HG03103 (cell line): ENCODE data around the gene SPON1.
"Not testable (repeated sequence)": the region's sequence is repeated elsewhere in the genome, so short reads cannot be mapped to it uniquely, and the experiment has no call there.

Source experiments
- ATAC-seq: cut with Tn5 transposase; IDR thresholded peaks from one replicate; pipeline ENCODE4 v1.9.1; 2021; ENCODE audit warnings: low read depth; ENCODE audit not compliant: unreplicated experiment

Gene SPON1

GRCh38 chr11:14029971-14030920, 67.7 kb downstream of the SPON1 start:
- ATAC-seq = no peak

GRCh38 chr11:14035526-14035925, 73.0 kb downstream of the SPON1 start:
- ATAC-seq = not testable (repeated sequence)

DNA sequence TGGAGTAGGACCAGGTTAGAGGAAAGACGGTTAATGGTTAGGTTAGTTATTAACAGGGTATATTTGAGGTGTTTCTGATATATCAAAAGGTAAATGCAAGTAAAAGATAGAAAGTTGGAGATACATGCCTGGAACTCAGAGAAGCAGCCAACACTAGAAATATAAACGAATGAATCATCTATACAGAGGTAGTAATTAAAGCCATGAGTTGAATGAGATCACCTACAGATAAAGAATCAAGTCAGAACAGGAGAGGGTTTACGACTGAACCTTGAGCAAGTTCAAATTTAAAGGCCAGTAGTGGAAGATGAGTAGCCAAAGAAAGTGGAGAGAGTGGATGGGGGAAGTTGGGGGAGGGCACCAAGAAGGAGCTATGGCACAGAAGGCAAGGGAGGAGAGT, 73.9 kb downstream of the SPON1 start:
- ATAC-seq = no peak

- ATAC-seq = no peak
These were observed 78.5 kb downstream of the SPON1 start for GRCh38 chr11:14041040-14041439.

GRCh38 chr11:14041565-14041964, 79.0 kb downstream of the SPON1 start:
- no peak for ATAC-seq

DNA sequence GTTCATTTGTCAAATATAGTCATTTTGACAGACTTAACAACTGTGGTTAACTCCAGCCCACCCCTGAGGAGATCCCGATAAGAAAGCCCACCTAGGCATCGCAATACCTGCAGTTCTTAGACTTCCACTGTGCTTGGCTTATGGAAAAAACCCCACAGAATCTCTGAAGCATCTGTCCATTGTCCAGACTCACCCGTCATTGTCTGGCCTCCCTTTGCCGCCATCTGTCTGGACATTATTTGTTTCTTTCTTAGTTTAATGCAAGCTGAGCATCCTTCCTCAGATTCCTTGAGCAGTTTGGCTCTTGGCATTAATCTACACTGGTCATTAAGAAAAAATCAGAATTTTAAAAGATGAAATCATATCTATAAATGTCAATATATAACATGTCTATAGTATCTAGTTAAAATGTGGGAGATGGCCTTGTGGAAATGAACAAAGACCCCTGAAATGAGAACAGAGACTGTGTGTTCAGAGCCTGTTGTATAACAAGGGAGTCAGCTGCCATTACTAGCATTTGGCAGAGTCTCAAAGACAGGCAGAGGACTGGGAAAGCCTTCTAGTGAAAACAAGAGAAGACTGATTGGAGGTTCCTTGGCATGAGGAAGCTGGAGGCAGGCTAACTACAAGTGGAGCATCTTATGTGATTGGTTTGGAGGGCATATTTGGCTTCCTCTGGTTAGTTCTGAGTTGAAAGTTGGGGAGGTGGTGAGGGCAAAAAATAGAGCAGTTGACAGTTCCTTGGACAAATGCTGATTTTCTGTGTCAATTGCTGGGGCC, 80.4 kb downstream of the SPON1 start:
- ATAC-seq = no peak

DNA sequence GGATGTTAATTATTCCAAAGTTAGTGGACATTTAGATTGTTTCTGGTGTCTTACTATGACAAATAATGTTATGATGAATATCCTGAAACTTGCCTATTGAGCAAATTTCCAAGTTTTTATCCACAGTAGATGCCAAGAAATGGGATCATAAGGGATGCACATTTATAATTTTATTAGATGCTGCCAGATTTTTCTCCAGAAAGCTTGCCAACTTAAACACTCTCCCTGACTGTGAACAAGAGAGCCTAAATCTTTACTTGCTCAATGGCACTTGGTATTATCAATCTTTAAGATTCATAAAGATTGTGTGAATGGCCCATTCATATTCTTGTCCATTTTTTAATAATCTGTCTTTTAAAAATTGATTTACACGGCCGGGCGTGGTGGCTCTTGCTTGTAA, 82.4 kb downstream of the SPON1 start:
- ATAC-seq = no peak

GRCh38 chr11:14045417-14045816, 82.9 kb downstream of the SPON1 start:
- ATAC-seq = no peak

- ATAC-seq = no peak
These were observed 89.7 kb downstream of the SPON1 start for GRCh38 chr11:14052198-14052597.

- ATAC-seq = no peak
These were observed 91.9 kb downstream of the SPON1 start for GRCh38 chr11:14054116-14055107.

GRCh38 chr11:14055936-14056335, 93.4 kb downstream of the SPON1 start:
- ATAC-seq = no peak

GRCh38 chr11:14058061-14058460, 95.5 kb downstream of the SPON1 start:
- ATAC-seq = no peak

DNA sequence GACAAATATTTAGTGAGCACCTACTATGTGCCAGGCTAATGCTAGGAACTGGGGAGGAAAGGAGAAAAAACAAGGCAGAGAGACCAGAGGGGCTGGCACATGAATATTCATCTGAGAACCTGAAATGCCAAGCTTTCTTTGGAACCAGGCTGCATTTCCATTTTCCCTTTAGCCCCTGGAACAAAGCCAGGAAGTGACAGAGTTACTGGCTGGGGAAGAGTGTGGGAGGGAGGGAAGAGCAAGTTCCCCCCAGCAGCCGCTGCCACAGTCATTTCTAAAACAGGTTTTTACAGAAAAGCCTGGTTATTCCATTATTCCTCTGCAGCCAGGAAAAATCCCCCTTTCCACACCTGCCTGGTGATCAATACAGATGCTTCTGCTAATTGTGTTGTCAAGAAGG, 97.0 kb downstream of the SPON1 start:
- no peak for ATAC-seq

GRCh38 chr11:14061721-14062120, 99.2 kb downstream of the SPON1 start:
- ATAC-seq = no peak

- no peak for ATAC-seq
These were observed 102.6 kb downstream of the SPON1 start for GRCh38 chr11:14065141-14065540.

DNA sequence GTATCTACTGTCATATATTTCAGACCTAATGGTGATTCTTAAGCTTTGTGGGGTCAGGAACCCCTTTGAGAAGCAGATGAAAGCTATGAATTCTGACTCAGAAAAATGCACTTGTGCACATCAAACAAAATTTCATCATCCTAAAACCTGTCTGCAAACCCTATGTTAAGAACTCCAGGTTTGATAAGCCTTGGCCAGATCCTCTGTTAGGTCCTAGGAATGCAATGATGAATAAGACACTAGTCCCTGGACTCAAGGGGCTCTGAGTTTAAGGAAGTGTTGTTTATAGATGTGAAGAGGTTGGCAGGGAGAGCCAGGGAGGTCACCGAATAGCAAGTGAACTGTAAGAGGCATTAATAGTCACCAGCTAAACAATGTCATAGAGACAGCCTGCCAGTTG, 103.2 kb downstream of the SPON1 start:
- no peak for ATAC-seq

DNA sequence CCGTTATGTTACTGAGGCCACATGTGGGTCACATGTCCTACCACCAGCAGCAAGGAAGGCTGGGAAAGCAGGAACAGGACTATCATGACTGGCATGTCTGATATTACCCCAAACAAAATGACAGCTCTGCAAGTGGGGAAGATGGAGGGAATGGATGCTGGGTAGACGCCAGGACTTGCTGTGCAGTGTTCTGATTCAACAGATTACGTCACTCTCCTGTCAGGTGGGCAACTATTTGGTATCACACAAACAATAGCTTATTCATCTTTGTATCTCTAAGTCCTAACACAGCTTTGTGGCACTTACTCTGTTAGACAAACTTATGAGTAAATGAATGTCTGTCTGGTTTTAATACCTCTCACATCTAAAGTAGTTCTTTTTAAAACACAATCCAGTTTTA, 105.2 kb downstream of the SPON1 start:
- no peak for ATAC-seq

- ATAC-seq = no peak
These were observed 108.4 kb downstream of the SPON1 start for GRCh38 chr11:14070896-14071295.

DNA sequence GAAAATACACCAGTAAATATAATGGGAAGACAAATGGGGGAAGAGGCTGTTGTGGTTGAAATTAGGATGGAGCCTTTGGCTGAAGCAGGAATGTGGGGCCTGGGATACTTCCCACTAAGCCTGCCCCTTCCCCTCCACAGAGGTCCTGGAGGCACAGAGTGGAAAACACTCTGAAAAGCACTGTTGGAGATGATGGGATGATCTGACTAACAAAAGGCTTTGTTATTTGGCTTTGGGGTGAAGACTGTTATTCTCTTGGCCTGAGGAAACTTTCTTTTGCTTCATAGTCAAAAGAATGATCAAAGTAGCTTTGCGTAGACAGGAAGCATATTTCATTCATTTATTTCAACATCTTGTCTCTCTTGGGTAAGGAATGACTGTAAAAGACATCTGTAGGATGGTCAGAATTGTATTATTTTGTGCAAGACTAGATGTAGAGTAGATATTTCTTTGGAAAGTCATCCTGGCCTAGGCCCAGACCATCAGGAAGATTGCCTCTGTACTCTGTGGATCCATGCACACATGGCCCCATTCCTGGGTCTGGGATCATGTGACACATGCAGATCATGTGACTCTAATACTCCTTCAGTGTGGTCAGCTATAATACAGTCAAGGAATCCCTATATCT, 111.4 kb downstream of the SPON1 start:
- no peak for ATAC-seq
